PC-3 (cell line): Measurements from ENCODE around the gene P2RY14. TPM values are rescaled to one million over a fixed set of nuclear protein-coding genes. Genes with fewer than 3 reads are reported as not detected.
A peak's percentile ranks its signal among the peaks of the same experiment; 100 is the strongest.

Experiments
- ATAC-seq: fragments of 200-7000 bp; cut with Tn5 transposase; 2 replicates; pipeline ENCODE4 v1.9.1; 2020; ENCODE audit warnings: mild to moderate bottlenecking, moderate library complexity
- BruUV-seq: library from RNA; stranded (reverse); fragments of 400-500 nt; replicated peaks from 2 replicates; lab custom pipeline; 2021; lab: Mats Ljungman, UMichigan
- CTCF ChIA-PET: fragments of 300-600 bp; sonication (Branson Sonifier 250); formaldehyde crosslinking; loops from one replicate; lab custom pipeline; 2022; ENCODE audit warnings: antibody characterized with exemption; lab: Charles Lee
- POLR2A ChIA-PET: fragments of 300-600 bp; sonication (Branson Sonifier 250); formaldehyde crosslinking; loops from one replicate; lab custom pipeline; 2022; ENCODE audit warnings: antibody characterized with exemption; ENCODE audit not compliant: unreplicated experiment; lab: Charles Lee
- DNase-seq: peaks from one replicate; pipeline ENCODE4 v3.0.0-alpha.2; 2015
- H2AFZ ChIP-seq: fragments of 300-600 bp; sonication (generic); 2 replicates; pipeline ENCODE4 v1.6.0; 2016; ENCODE audit warnings: antibody characterized with exemption, low read length
- H3F3A ChIP-seq: fragments of 300-600 bp; sonication (generic); one replicate; pipeline ENCODE4 v1.6.0; 2017; ENCODE audit warnings: antibody characterized with exemption, low read length, control low read depth, mild to moderate bottlenecking; ENCODE audit not compliant: unreplicated experiment
- H3K27ac ChIP-seq: fragments of 300-600 bp; sonication (generic); 2 replicates; pipeline ENCODE4 v1.5.1; 2016; ENCODE audit warnings: mild to moderate bottlenecking, low read length
- H3K27me3 ChIP-seq: fragments of 300-600 bp; sonication (generic); 2 replicates; pipeline ENCODE4 v1.6.1; 2016; ENCODE audit warnings: low read length, mixed read lengths
- H3K36me3 ChIP-seq: fragments of 300-600 bp; sonication (generic); 2 replicates; pipeline ENCODE4 v1.6.1; 2016; ENCODE audit warnings: low read depth, mixed run types, low read length, mixed read lengths
- H3K4me1 ChIP-seq: fragments of 300-600 bp; sonication (generic); 2 replicates; pipeline ENCODE4 v1.5.1; 2016; ENCODE audit warnings: low read length; ENCODE audit not compliant: insufficient read depth
- H3K4me2 ChIP-seq: fragments of 300-600 bp; sonication (generic); 2 replicates; pipeline ENCODE4 v1.6.0; 2016; ENCODE audit warnings: low read length
- H3K4me3 ChIP-seq: fragments of 300-600 bp; sonication (generic); 2 replicates; pipeline ENCODE4 v1.5.1; 2016; ENCODE audit warnings: mild to moderate bottlenecking, low read length, mixed read lengths
- H3K79me2 ChIP-seq: fragments of 300-600 bp; sonication (generic); 2 replicates; pipeline ENCODE4 v1.6.1; 2017; ENCODE audit warnings: low read length, mixed read lengths
- H3K9ac ChIP-seq: fragments of 300-600 bp; sonication (generic); 2 replicates; pipeline ENCODE4 v1.6.0; 2016; ENCODE audit warnings: mild to moderate bottlenecking, low read length
- H3K9me2 ChIP-seq: fragments of 300-600 bp; sonication (generic); replicated peaks from 2 replicates; pipeline ENCODE4 v1.6.1; 2016; ENCODE audit warnings: mixed run types, low read length, mixed read lengths
- H3K9me3 ChIP-seq: fragments of 300-600 bp; sonication (generic); 2 replicates; pipeline ENCODE4 v1.6.1; 2016; ENCODE audit warnings: low read length, mixed read lengths
- H4K20me1 ChIP-seq: fragments of 300-600 bp; sonication (generic); 2 replicates; pipeline ENCODE4 v1.6.1; 2016; ENCODE audit warnings: low read length, mixed read lengths
- CTCF ChIP-seq: fragments of 300-600 bp; sonication (generic); conservative IDR thresholded peaks from 2 replicates; pipeline ENCODE4 v1.5.1; 2017; ENCODE audit warnings: antibody characterized with exemption, low read depth, mild to moderate bottlenecking, low read length
- EZH2 ChIP-seq: fragments of 300-600 bp; sonication (generic); IDR thresholded peaks from one replicate; pipeline ENCODE4 v1.6.1; 2017; ENCODE audit warnings: antibody characterized with exemption, mild to moderate bottlenecking, low read length; ENCODE audit not compliant: unreplicated experiment
- EZH2phosphoT487 ChIP-seq: fragments of 300-600 bp; sonication (generic); IDR thresholded peaks from 2 replicates; pipeline ENCODE4 v1.6.1; 2018; ENCODE audit warnings: mild to moderate bottlenecking, antibody characterized with exemption, low read length, borderline replicate concordance
- intact Hi-C: fragments of 100-400 bp; cut with micrococcal nuclease; formaldehyde crosslinking; loops from 2 replicates; pipeline ENCODE4 v1.9.0; 2023
- total RNA-seq: library from RNA; depleted of rRNA; stranded (reverse); fragments of >200 nt; gene quantifications from 2 replicates; pipeline ENCODE4 v1.2.3, GENCODE V29; 2014

The P2RY14 gene
- total RNA-seq, 1 experiment from 2014 or later = not detected

DNA sequence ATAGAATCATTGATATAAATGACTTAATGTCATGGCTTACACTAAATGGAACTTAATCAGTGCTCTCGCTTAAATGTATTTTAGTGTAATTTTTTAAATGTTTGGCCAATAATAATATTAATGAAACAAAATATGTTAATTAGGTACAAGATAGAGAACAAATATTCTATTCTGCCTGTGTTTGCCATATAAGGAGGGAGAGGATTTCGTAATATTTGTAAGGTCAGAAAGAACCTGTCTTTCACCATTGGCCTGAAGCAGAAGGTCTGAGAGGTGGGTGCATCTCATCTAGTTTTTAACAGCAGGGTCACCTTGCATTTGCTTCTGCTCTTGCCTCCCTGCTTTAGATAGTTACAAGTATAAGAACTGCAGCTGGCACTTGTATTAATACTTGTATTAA, 35.8 kb upstream of the P2RY14 start:
- peaks cover 61% of the 10 kb centered on the region for H3K4me1 ChIP-seq
- H3F3A ChIP-seq = peaks cover 6% of the 10 kb centered on the region
- ChIA-PET POLR2A (no interaction called here), CTCF (no interaction called here)
- peak overlapping the region; percentile 89 for H3K4me2 ChIP-seq
- no peaks in the 10 kb centered on the region for H3K9me2 ChIP-seq
- H3K36me3 ChIP-seq = no peaks in the 10 kb centered on the region
- TF ChIP-seq CTCF (no peak), EZH2 (no peak), EZH2phosphoT487 (no peak)
- no peak overlapping the region for H3K9ac ChIP-seq
- intact Hi-C loops = no loop called here
- no peaks in the 10 kb centered on the region for H3K27me3 ChIP-seq
- no peak for ATAC-seq
- no peak overlapping the region for H3K27ac ChIP-seq
- no peak overlapping the region for H2AFZ ChIP-seq
- no TSS peak for BruUV-seq
- peaks cover 73% of the 10 kb centered on the region for H3K79me2 ChIP-seq
- no peak for DNase-seq
- no peaks in the 10 kb centered on the region for H3K9me3 ChIP-seq
- H3K4me3 ChIP-seq = peak overlapping the region; percentile 72
- no peaks in the 10 kb centered on the region for H4K20me1 ChIP-seq

GRCh38 chr3:151312972-151313371, 34.6 kb upstream of the P2RY14 start:
- peaks cover 61% of the 10 kb centered on the region for H3K4me1 ChIP-seq
- H3K79me2 ChIP-seq = peaks cover 83% of the 10 kb centered on the region
- POLR2A ChIA-PET = no interaction called here
- no peak overlapping the region for H2AFZ ChIP-seq
- BruUV-seq = no TSS peak
- H3K4me3 ChIP-seq = no peak overlapping the region
- CTCF ChIA-PET = no interaction called here
- no peaks in the 10 kb centered on the region for H3K9me3 ChIP-seq
- H3K4me2 ChIP-seq = no peak overlapping the region
- H3K9me2 ChIP-seq = no peaks in the 10 kb centered on the region
- no peaks in the 10 kb centered on the region for H3K36me3 ChIP-seq
- H3K9ac ChIP-seq = no peak overlapping the region
- no peak overlapping the region for H3K27ac ChIP-seq
- no peak for ATAC-seq
- no peaks in the 10 kb centered on the region for H4K20me1 ChIP-seq
- no peak for DNase-seq
- H3K27me3 ChIP-seq = no peaks in the 10 kb centered on the region
- intact Hi-C loops = no loop called here
- TF ChIP-seq EZH2 (no peak), EZH2phosphoT487 (no peak), CTCF (no peak)
- H3F3A ChIP-seq = no peaks in the 10 kb centered on the region

DNA sequence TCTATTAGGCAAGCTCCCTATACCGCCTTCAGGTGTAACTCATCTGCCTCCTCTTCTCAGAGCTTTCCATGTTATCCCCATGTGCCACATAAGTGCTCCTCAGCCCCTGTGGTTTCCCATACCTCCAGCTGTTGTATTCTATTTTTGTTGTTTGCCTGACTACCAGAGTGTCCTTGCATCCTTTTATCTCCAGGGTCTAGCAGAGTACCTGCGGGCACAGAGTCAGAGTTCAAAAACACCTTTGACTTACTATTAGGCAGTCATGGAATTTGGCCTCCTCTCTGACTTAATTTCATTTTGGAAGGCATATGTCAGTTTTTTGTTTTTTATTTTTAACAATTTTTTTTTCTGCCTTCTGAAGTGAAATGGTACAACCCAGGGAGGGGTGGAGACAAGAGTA, 31.2 kb upstream of the P2RY14 start:
- Histone ChIP-seq H3F3A (peaks cover 20% of the 10 kb centered on the region), H2AFZ (no peak overlapping the region), H3K79me2 (peaks cover 79% of the 10 kb centered on the region), H3K4me3 (no peak overlapping the region), H4K20me1 (no peaks in the 10 kb centered on the region), H3K4me1 (peaks cover 58% of the 10 kb centered on the region), H3K27me3 (no peaks in the 10 kb centered on the region), H3K9ac (no peak overlapping the region), H3K27ac (no peak overlapping the region), H3K4me2 (no peak overlapping the region), H3K9me2 (no peaks in the 10 kb centered on the region), H3K9me3 (no peaks in the 10 kb centered on the region), H3K36me3 (no peaks in the 10 kb centered on the region)
- no TSS peak for BruUV-seq
- intact Hi-C loops = no loop called here
- DNase-seq = no peak
- POLR2A ChIA-PET = no interaction called here
- CTCF ChIA-PET = no interaction called here
- no peak for ATAC-seq
- no peak for TF ChIP-seq EZH2
- TF ChIP-seq CTCF = no peak
- TF ChIP-seq EZH2phosphoT487 = no peak
